Anterior cingulate cortex (tissue), 58 donors: ENCODE measurements around the gene RAD54L.
"Not testable (repeated sequence)": the region's sequence is repeated elsewhere in the genome, so short reads cannot be mapped to it uniquely, and the experiment has no call there.

ENCODE experiments used
- DNase-seq, 58 donors: peaks; one replicate each; lab custom pipeline; 2025; lab: John Stamatoyannopoulos, UW

The RAD54L gene

GRCh38 chr1:46236882-46237281, 10.7 kb upstream of the RAD54L start:
- DNase-seq: no peak

GRCh38 chr1:46238865-46239264, 8.7 kb upstream of the RAD54L start:
- DNase-seq: not testable (repeated sequence)

GRCh38 chr1:46241733-46242132, 5.8 kb upstream of the RAD54L start:
- not testable (repeated sequence) for DNase-seq

- no peak for DNase-seq
Observed at GRCh38 chr1:46242918-46243317, 4.6 kb upstream of the RAD54L start.

- DNase-seq: not testable (repeated sequence)
Observed at GRCh38 chr1:46243831-46244230, 3.7 kb upstream of the RAD54L start.

GRCh38 chr1:46244656-46245371, 2.7 kb upstream of the RAD54L start:
- DNase-seq: no peak

- not testable (repeated sequence) for DNase-seq
Observed at GRCh38 chr1:46246136-46246535, 1.4 kb upstream of the RAD54L start.

GRCh38 chr1:46246548-46247435, 771 bp upstream of the RAD54L start:
- peak in 22 of 58 donors; percentile 41 to 67 (median 52) for DNase-seq

- peak in 1 of 58 donors; percentile 10 for DNase-seq
Observed at GRCh38 chr1:46248122-46248920, 758 bp downstream of the RAD54L start.

GRCh38 chr1:46254668-46255067, 7.1 kb downstream of the RAD54L start:
- DNase-seq: no peak

GRCh38 chr1:46256523-46256922, 9.0 kb downstream of the RAD54L start:
- no peak for DNase-seq

- DNase-seq: no peak
Observed at GRCh38 chr1:46262508-46262907, 14.9 kb downstream of the RAD54L start.

- DNase-seq: no peak
Observed at GRCh38 chr1:46263146-46263545, 15.6 kb downstream of the RAD54L start.

GRCh38 chr1:46268578-46268977, 21.0 kb downstream of the RAD54L start:
- no peak for DNase-seq

- no peak for DNase-seq
Observed at GRCh38 chr1:46274225-46275029, 26.9 kb downstream of the RAD54L start.

- DNase-seq: no peak
Observed at GRCh38 chr1:46275030-46275337, 27.4 kb downstream of the RAD54L start.

- no peak for DNase-seq
Observed at GRCh38 chr1:46277658-46278373, 30.3 kb downstream of the RAD54L start.

GRCh38 chr1:46278807-46279206, 31.2 kb downstream of the RAD54L start:
- peak in 1 of 58 donors; percentile 1 for DNase-seq

- DNase-seq: no peak
Observed at GRCh38 chr1:46280092-46280491, 32.5 kb downstream of the RAD54L start.
